ENCODE data around the gene PHC2. TPM values are rescaled to one million over a fixed set of nuclear protein-coding genes. Genes with fewer than 3 reads are reported as not detected.

PHC2 gene
- total and polyA plus RNA-seq, 4 donors = 51.9 to 111 (median 91.6) TPM

DNA sequence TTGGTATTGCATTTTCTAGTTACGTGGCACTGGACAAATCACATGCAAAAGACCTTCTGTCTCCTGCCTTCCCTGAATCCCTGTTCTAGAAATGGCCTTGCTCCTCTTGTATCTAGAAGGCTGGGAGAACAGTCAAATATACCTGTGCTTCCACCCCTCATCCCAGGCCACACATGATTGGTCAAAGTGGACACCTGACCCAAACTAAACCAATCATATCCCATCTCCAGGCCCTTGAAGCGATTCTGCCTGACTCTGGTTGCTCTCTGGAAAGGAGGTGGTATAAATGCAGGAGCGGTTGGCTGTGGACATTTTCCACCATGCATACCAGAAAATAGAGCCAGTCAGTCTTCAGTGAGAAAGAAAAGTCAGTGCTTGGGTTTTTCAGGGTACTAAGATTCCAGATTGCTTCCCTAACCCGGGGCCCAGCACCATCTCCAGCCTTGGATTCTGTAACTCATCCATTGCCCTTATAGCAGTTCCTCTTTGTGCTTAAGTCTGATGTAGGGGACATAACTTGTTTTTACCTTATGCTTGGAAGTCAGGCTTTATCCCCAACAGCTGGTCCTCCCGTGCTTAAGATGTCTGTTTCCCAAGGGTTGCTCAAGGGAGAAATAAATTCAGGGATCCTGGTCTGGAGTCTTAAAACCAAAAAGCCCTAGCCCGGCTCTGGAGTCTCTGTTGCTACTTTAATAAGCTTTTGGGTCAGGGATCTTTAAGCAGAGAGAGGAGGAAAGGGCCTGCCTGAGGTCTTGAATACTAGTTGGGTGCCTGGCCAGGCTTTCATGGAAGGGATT is 7.7 kb upstream of the PHC2 start:
- DNase-seq (ENCODE audit: low read depth in 4 of 6, low spot score in 6 of 6) = no peak
- Histone ChIP-seq H3K36me3 (ENCODE audit: control insufficient read depth, insufficient read depth, low read length) (no peaks in the 10 kb centered on the region), H3K27ac (ENCODE audit: low read depth, low read length) (no peak overlapping the region), H3K27me3 (ENCODE audit: control insufficient read depth, insufficient read depth, low read length) (no peaks in the 10 kb centered on the region), H3K4me3 (ENCODE audit: low read depth, low read length) (no peak overlapping the region), H3K4me1 (ENCODE audit: control insufficient read depth, insufficient read depth, low read length) (peaks cover 6% of the 10 kb centered on the region), H3K9me3 (ENCODE audit: control insufficient read depth, insufficient read depth, low read length) (no peaks in the 10 kb centered on the region)
- WGBS (ENCODE audit: insufficient coverage) = 83% methylated on average over 4 of the region's 6 CpGs

DNA sequence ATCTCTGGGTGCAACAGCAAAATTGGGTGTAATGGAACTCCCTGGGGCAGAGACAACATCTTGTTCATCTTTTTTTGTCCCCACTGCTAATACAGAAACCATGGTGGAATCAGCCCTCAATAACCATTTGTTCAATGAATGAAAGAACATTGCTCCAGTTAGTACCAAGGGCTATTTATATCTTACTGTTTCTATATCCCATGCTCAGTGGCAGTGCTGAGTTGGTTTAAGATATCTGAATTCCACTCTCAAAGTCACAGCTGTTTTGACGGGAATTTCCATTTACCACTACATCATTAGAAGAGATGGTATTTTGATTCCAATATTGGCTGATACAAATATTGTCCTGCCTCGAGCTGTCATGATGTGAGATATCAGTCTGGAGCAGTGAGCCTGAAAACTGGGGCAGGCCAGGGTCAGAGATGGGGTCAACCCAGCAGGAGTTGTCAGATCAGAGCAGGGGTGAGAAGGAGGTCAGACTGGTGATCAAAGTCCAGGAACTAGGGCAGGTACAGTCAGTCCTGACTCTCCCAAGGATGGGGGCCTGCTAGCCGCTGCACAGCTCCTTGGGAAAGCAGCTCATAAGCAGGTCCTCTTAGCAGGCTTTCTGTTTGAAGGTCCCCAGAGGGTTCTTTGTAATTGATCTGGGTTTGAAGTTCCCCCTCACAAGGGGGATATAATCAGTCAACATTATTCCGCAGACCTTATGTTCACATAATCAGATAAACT is 5.8 kb upstream of the PHC2 start:
- 60% methylated on average over 3 of the region's 4 CpGs for WGBS (ENCODE audit: insufficient coverage)
- no peaks in the 10 kb centered on the region for H3K27me3 ChIP-seq (ENCODE audit: control insufficient read depth, insufficient read depth, low read length)
- DNase-seq (ENCODE audit: low read depth in 4 of 6, low spot score in 6 of 6) = no peak
- no peaks in the 10 kb centered on the region for H3K36me3 ChIP-seq (ENCODE audit: control insufficient read depth, insufficient read depth, low read length)
- no peaks in the 10 kb centered on the region for H3K9me3 ChIP-seq (ENCODE audit: control insufficient read depth, insufficient read depth, low read length)
- H3K4me3 ChIP-seq (ENCODE audit: low read depth, low read length) = no peak overlapping the region
- H3K27ac ChIP-seq (ENCODE audit: low read depth, low read length) = no peak overlapping the region
- H3K4me1 ChIP-seq (ENCODE audit: control insufficient read depth, insufficient read depth, low read length) = peaks cover 6% of the 10 kb centered on the region

DNA sequence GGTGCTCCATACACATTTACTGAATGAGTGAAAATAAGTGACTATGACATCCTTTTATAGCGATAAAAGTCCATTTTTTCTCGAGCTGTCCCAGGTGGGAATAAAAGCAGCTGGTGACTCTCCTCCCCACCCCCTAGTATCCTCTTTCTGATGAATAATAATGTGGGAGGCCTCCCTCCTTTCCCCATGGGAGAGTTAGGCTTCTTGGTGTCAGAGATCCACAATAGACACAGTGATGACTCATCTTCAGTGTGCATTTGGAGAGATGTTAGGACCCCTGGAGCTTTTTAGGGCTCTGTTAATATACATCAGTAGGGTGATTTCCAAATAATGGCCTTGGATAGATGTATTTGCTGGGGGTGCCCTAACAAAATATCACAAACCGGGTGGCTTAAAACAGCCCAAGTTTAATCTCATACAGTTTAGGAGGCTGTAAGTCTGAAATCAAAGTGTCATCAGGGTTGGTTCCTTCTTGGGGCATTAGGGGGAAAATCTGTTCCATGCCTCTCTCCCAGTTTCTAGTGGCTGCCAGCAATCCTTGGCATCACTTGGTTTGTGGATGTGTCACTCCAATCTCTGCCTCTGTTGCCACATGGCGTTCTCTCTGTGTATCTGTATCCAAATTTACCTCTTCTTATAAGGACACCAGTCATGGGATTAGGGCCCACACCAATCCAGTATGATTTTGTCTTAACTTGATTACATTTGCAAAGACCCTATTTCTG is 4.4 kb upstream of the PHC2 start:
- peak in 1 of 6 donors; percentile 42 for DNase-seq (ENCODE audit: low read depth in 4 of 6, low spot score in 6 of 6)
- WGBS (ENCODE audit: insufficient coverage) = 82% methylated on average over 1 of the region's 4 CpGs
- H3K4me3 ChIP-seq (ENCODE audit: low read depth, low read length) = no peak overlapping the region
- H3K27me3 ChIP-seq (ENCODE audit: control insufficient read depth, insufficient read depth, low read length) = no peaks in the 10 kb centered on the region
- no peaks in the 10 kb centered on the region for H3K36me3 ChIP-seq (ENCODE audit: control insufficient read depth, insufficient read depth, low read length)
- peaks cover 4% of the 10 kb centered on the region for H3K4me1 ChIP-seq (ENCODE audit: control insufficient read depth, insufficient read depth, low read length)
- no peak overlapping the region for H3K27ac ChIP-seq (ENCODE audit: low read depth, low read length)
- H3K9me3 ChIP-seq (ENCODE audit: control insufficient read depth, insufficient read depth, low read length) = no peaks in the 10 kb centered on the region

DNA sequence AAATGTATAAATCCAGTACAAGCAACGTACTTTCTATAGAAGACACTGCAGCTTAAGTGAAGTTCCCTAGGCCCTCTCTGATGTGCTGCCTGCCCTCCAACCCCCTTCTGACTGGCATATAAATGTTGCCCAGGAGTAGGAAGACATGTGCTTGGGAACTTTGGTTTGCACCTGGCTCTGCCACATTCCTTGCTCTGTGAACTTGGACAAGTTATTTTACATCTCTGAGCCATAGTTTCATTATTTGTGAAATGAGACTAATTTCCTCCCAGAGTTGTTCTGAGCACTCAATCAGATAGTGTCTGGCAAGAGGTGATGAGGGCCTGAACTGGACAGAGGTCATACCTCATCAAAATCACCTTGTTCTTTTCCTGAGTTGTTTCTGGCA is 3.5 kb upstream of the PHC2 start:
- Histone ChIP-seq H3K4me3 (ENCODE audit: low read depth, low read length) (no peak overlapping the region), H3K27ac (ENCODE audit: low read depth, low read length) (no peak overlapping the region), H3K9me3 (ENCODE audit: control insufficient read depth, insufficient read depth, low read length) (no peaks in the 10 kb centered on the region), H3K27me3 (ENCODE audit: control insufficient read depth, insufficient read depth, low read length) (peaks cover 4% of the 10 kb centered on the region), H3K4me1 (ENCODE audit: control insufficient read depth, insufficient read depth, low read length) (peaks cover 8% of the 10 kb centered on the region), H3K36me3 (ENCODE audit: control insufficient read depth, insufficient read depth, low read length) (no peaks in the 10 kb centered on the region)
- no CpG with 5 or more reads among the region's 1 CpG for WGBS (ENCODE audit: insufficient coverage)
- no peak for DNase-seq (ENCODE audit: low read depth in 4 of 6, low spot score in 6 of 6)

DNA sequence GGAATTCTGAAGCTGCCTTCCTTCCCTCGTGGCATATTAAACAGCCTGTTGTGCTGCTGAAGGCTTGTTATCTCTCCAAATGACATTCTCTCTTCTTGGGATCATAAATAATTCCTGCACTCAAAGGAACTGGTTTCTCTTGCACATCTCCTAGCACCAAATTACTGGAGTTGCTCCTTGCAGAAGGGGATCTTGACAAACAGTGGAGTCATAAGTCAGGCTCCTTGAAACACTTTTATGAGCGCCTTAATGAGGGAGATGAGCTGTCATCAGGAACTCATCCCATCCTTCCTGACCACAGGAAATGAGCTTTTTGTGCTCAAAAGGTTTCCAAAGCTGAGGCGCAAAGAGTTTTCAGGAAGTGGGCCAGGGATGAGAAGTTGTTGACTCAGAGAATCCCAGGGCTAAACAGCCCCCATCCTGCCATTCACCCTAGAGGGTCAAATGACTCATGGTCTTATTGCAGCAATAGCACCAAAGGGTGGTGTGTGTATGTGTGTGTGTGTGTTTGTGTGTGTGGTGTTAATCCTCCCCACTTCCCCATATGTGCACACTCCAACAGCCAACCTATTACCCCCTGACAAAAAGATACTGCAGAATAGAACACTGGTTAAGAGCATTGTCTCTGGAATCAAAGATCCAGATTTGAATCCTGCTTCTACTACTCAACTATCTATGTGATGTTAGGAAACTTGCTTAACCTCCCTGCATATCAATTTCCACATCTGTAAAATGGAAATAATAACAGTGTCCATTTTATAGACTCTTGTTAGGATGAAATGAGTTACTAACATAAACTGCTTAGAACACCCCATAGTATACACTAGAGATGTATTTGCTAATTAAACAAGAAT is 2.8 kb upstream of the PHC2 start:
- H3K4me3 ChIP-seq (ENCODE audit: low read depth, low read length) = no peak overlapping the region
- H3K9me3 ChIP-seq (ENCODE audit: control insufficient read depth, insufficient read depth, low read length) = no peaks in the 10 kb centered on the region
- H3K36me3 ChIP-seq (ENCODE audit: control insufficient read depth, insufficient read depth, low read length) = no peaks in the 10 kb centered on the region
- H3K27ac ChIP-seq (ENCODE audit: low read depth, low read length) = peak overlapping the region; percentile 13
- DNase-seq (ENCODE audit: low read depth in 4 of 6, low spot score in 6 of 6) = peak in 2 of 6 donors; percentile 43 to 56
- peaks cover 8% of the 10 kb centered on the region for H3K4me1 ChIP-seq (ENCODE audit: control insufficient read depth, insufficient read depth, low read length)
- H3K27me3 ChIP-seq (ENCODE audit: control insufficient read depth, insufficient read depth, low read length) = peaks cover 10% of the 10 kb centered on the region
- WGBS (ENCODE audit: insufficient coverage) = 46% methylated on average over 2 of the region's 3 CpGs

DNA sequence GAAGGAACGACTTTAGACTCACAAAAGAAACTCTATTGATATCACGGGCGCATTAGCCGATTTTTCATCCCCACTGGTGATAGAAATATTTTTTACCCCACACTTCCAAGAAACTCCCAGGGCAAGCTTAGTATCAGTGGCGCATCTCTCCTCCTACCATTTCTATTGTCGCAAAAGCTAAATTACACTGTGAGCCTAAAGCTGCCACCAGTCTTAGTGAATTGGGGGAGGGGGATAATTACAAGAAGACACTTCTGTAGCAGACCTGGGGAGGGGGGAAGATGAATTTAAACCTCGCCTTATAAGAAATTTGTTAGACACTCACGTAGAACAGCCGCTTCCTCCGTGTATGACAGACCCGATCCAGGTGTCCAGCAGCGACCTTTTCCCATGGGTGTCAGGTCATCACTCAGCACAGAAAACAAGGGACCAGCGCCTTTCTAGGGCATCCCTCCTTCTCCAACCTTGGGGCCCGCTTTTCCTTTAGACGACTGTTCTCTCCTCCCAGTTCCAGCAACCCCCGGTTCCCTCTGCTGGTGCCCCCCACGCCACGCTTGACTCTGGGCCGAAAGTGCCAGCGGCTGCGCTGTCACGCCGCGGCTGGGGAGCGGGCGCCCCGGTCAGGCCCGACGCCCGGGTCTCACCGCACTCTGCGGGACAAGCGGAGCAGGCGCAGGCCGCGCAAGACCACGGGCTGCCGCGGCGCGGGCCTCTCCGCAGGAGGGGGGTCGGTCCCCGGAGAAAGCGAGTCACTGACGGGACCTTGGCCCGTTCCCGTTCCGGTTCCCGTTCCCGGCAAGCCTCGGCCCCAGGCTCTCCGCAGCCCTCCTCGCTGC is 821 bp downstream of the PHC2 start:
- Histone ChIP-seq H3K27me3 (ENCODE audit: control insufficient read depth, insufficient read depth, low read length) (peaks cover 11% of the 10 kb centered on the region), H3K9me3 (ENCODE audit: control insufficient read depth, insufficient read depth, low read length) (no peaks in the 10 kb centered on the region), H3K4me1 (ENCODE audit: control insufficient read depth, insufficient read depth, low read length) (peaks cover 4% of the 10 kb centered on the region), H3K36me3 (ENCODE audit: control insufficient read depth, insufficient read depth, low read length) (no peaks in the 10 kb centered on the region), H3K27ac (ENCODE audit: low read depth, low read length) (no peak overlapping the region), H3K4me3 (ENCODE audit: low read depth, low read length) (peak overlapping the region; percentile 43)
- WGBS (ENCODE audit: insufficient coverage) = 5% methylated on average over 52 of the region's 54 CpGs
- DNase-seq (ENCODE audit: low read depth in 4 of 6, low spot score in 6 of 6) = peak in 2 of 6 donors; percentile 62 to 76

DNA sequence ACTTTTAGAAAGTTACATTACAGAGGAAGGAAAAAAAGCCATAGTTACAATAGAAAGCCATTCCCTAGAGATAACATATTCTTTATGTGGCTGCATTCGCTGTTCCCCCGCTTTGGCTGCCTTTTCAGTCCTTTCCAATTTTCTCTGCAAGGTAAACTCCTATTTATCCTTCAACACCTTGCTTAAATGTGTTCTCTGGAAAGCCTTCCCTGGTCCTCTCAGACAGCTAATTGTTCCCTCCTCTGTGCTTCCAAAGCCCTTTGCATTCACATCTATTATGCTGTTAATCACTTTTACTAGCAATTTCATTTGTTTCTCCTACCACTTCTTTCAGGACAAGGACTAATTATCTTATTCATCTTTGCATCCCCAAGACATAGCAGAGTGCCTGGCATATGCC is 1.6 kb downstream of the PHC2 start:
- WGBS (ENCODE audit: insufficient coverage) = 75% methylated on average over 2 of the region's 2 CpGs
- peak in 1 of 6 donors; percentile 38 for DNase-seq (ENCODE audit: low read depth in 4 of 6, low spot score in 6 of 6)
- peaks cover 4% of the 10 kb centered on the region for H3K4me1 ChIP-seq (ENCODE audit: control insufficient read depth, insufficient read depth, low read length)
- H3K4me3 ChIP-seq (ENCODE audit: low read depth, low read length) = peak overlapping the region; percentile 43
- no peaks in the 10 kb centered on the region for H3K9me3 ChIP-seq (ENCODE audit: control insufficient read depth, insufficient read depth, low read length)
- H3K27ac ChIP-seq (ENCODE audit: low read depth, low read length) = no peak overlapping the region
- H3K27me3 ChIP-seq (ENCODE audit: control insufficient read depth, insufficient read depth, low read length) = peaks cover 11% of the 10 kb centered on the region
- no peaks in the 10 kb centered on the region for H3K36me3 ChIP-seq (ENCODE audit: control insufficient read depth, insufficient read depth, low read length)

DNA sequence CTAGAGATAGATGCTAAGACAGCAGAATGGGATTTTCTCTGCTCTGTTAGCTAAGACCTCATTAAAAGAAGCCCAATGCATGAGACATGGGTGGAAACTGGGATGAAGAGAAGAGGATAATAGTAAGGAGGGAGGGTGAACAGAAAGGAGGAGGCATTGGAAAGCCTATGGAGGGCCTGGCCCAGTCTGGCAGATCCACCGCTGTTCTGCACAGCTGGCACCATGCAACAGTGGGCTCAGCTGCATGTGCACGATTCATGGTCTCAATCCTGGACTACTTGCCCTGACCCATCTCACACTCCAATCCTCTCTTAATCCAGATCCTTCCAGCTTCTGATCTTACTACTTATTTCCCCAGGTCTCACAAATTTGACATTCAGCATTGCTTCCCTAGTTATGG is 2.2 kb downstream of the PHC2 start:
- DNase-seq (ENCODE audit: low read depth in 4 of 6, low spot score in 6 of 6) = no peak
- Histone ChIP-seq H3K4me3 (ENCODE audit: low read depth, low read length) (no peak overlapping the region), H3K4me1 (ENCODE audit: control insufficient read depth, insufficient read depth, low read length) (peaks cover 4% of the 10 kb centered on the region), H3K9me3 (ENCODE audit: control insufficient read depth, insufficient read depth, low read length) (no peaks in the 10 kb centered on the region), H3K36me3 (ENCODE audit: control insufficient read depth, insufficient read depth, low read length) (no peaks in the 10 kb centered on the region), H3K27ac (ENCODE audit: low read depth, low read length) (no peak overlapping the region), H3K27me3 (ENCODE audit: control insufficient read depth, insufficient read depth, low read length) (peaks cover 11% of the 10 kb centered on the region)
- WGBS (ENCODE audit: insufficient coverage) = 72% methylated on average over 2 of the region's 2 CpGs

All from spinal cord (tissue), 10 donors.